ENCODE data around the gene MAEA. TPM values are rescaled to one million over a fixed set of nuclear protein-coding genes. Genes with fewer than 3 reads are reported as not detected.
"Not testable (repeated sequence)": the region's sequence is repeated elsewhere in the genome, so short reads cannot be mapped to it uniquely, and the experiment has no call there.

The MAEA gene
- total RNA-seq, 2 experiments from 2014 or later, result 25.2 to 29.4 TPM

DNA sequence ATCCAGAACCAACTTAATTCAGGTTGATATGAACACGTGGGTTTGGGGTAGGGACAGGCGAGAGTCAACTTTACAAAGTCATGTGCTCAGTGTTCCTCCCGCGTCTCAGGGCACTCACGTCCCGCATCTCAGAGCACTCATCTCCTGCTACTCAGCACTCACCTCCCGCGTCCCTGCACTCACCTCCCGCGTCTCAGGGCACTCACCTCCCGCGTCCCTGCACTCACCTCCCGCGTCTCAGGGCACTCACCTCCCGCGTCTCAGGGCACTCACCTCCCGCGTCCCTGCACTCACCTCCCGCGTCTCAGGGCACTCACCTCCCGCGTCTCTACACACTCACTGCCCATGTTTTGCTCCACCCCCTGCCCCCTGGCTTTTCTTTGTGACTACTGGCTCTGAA, 82.9 kb downstream of the MAEA start:
- DNase-seq; H3K27ac Mint-ChIP-seq; H3K9me3 Mint-ChIP-seq; H3K36me3 Mint-ChIP-seq (ENCODE audit: low read depth); CTCF ChIA-PET; intact Hi-C loops (cut with micrococcal nuclease); H3K4me3 Mint-ChIP-seq; H3K27me3 Mint-ChIP-seq (ENCODE audit: low read depth); H3K4me1 Mint-ChIP-seq (ENCODE audit: low read depth): not testable (repeated sequence)

- no peaks in the 10 kb centered on the region for H3K9me3 Mint-ChIP-seq
- CTCF ChIA-PET, result no interaction called here
- H3K4me3 Mint-ChIP-seq, result no peak overlapping the region
- H3K27me3 Mint-ChIP-seq (ENCODE audit: low read depth), result no peaks in the 10 kb centered on the region
- H3K4me1 Mint-ChIP-seq (ENCODE audit: low read depth), result no peaks in the 10 kb centered on the region
- H3K27ac Mint-ChIP-seq, result no peak overlapping the region
- intact Hi-C loops (cut with micrococcal nuclease), result no loop called here
- H3K36me3 Mint-ChIP-seq (ENCODE audit: low read depth), result peaks cover 6% of the 10 kb centered on the region
- no peak for DNase-seq
Observed at GRCh38 chr4:1373892-1374705, 84.4 kb downstream of the MAEA start.

GRCh38 chr4:1374706-1375045, 85.0 kb downstream of the MAEA start:
- CTCF ChIA-PET, result no interaction called here
- no peak overlapping the region for H3K4me3 Mint-ChIP-seq
- H3K27me3 Mint-ChIP-seq (ENCODE audit: low read depth), result no peaks in the 10 kb centered on the region
- no peaks in the 10 kb centered on the region for H3K9me3 Mint-ChIP-seq
- no peaks in the 10 kb centered on the region for H3K4me1 Mint-ChIP-seq (ENCODE audit: low read depth)
- H3K36me3 Mint-ChIP-seq (ENCODE audit: low read depth), result peaks cover 6% of the 10 kb centered on the region
- intact Hi-C loops (cut with micrococcal nuclease), result no loop called here
- DNase-seq, result no peak
- H3K27ac Mint-ChIP-seq, result no peak overlapping the region

GRCh38 chr4:1375051-1375721, 85.5 kb downstream of the MAEA start:
- Mint-ChIP-seq H3K36me3 (ENCODE audit: low read depth) (peaks cover 6% of the 10 kb centered on the region), H3K4me1 (ENCODE audit: low read depth) (no peaks in the 10 kb centered on the region), H3K9me3 (no peaks in the 10 kb centered on the region), H3K4me3 (no peak overlapping the region), H3K27ac (no peak overlapping the region), H3K27me3 (ENCODE audit: low read depth) (no peaks in the 10 kb centered on the region)
- intact Hi-C loops (cut with micrococcal nuclease), result no loop called here
- CTCF ChIA-PET, result no interaction called here
- DNase-seq, result no peak

- H3K9me3 Mint-ChIP-seq, result no peaks in the 10 kb centered on the region
- no peak overlapping the region for H3K4me3 Mint-ChIP-seq
Observed at GRCh38 chr4:1375761-1376322, 86.2 kb downstream of the MAEA start.

GRCh38 chr4:1376391-1376840, 86.7 kb downstream of the MAEA start:
- Mint-ChIP-seq H3K4me3 (no peak overlapping the region), H3K9me3 (no peaks in the 10 kb centered on the region), H3K27me3 (ENCODE audit: low read depth) (no peaks in the 10 kb centered on the region), H3K4me1 (ENCODE audit: low read depth) (no peaks in the 10 kb centered on the region), H3K27ac (no peak overlapping the region), H3K36me3 (ENCODE audit: low read depth) (peaks cover 5% of the 10 kb centered on the region)
- intact Hi-C loops (cut with micrococcal nuclease), result no loop called here
- CTCF ChIA-PET, result no interaction called here
- DNase-seq, result no peak

More at GRCh38 chr4:1375761-1376322, 86.2 kb downstream of the MAEA start:
- no peaks in the 10 kb centered on the region for H3K4me1 Mint-ChIP-seq (ENCODE audit: low read depth)
- peaks cover 6% of the 10 kb centered on the region for H3K36me3 Mint-ChIP-seq (ENCODE audit: low read depth)
- CTCF ChIA-PET, result no interaction called here
- H3K27ac Mint-ChIP-seq, result no peak overlapping the region
- intact Hi-C loops (cut with micrococcal nuclease), result no loop called here
- no peak for DNase-seq
- no peaks in the 10 kb centered on the region for H3K27me3 Mint-ChIP-seq (ENCODE audit: low read depth)

DNA sequence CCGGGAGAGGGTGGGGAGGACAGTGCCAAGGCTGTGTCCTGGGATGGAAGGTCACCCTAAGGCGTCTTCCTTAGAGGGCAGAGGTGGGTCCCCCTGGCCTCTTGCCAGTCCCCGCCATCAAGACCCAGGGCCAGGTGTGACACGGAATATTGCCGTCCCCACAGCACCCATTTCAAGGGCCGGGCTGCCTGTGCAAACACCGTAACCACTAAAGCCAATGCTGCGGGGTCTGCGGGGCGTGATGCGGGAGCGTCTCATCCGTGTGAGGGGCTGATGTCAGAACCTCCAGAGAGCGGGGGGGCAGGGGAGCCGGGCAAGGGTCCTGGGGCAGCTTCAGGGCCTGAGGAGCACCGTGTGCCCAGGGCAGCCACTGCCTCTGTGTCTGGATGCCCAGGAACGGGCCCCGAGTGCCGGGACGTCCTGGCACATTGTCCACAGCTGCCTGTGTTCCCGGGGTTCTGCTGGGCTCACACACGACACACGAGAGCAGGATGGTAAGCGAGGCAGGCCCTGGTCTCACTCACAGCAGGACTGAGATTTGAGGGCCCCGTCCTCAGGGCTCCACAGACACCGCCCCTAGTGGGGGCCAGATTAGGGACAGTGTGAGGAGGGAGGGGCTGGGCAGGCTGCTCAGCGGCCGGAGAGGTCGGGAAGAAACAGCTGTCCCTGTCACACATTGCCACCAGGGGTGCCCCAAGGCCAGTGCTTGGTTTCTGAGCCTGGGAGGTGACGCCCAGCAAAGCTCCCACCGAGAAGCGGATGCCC, 87.3 kb downstream of the MAEA start:
- intact Hi-C loops (cut with micrococcal nuclease), result no loop called here

GRCh38 chr4:1377606-1378261, 88.0 kb downstream of the MAEA start:
- no peaks in the 10 kb centered on the region for H3K27me3 Mint-ChIP-seq (ENCODE audit: low read depth)
- peaks cover 1% of the 10 kb centered on the region for H3K36me3 Mint-ChIP-seq (ENCODE audit: low read depth)
- intact Hi-C loops (cut with micrococcal nuclease), result no loop called here
- H3K4me1 Mint-ChIP-seq (ENCODE audit: low read depth), result no peaks in the 10 kb centered on the region
- DNase-seq, result no peak
- no peak overlapping the region for H3K27ac Mint-ChIP-seq
- CTCF ChIA-PET, result interaction anchor here (0.5 kb wide), 1 partner anchor 535 kb away, joined by 4 read pairs; no protein-coding TSS in a partner anchor
- H3K9me3 Mint-ChIP-seq, result no peaks in the 10 kb centered on the region
- no peak overlapping the region for H3K4me3 Mint-ChIP-seq

More for the DNA sequence above, 87.3 kb downstream of the MAEA start:
- no peak overlapping the region for H3K27ac Mint-ChIP-seq
- no peak overlapping the region for H3K4me3 Mint-ChIP-seq
- no peaks in the 10 kb centered on the region for H3K4me1 Mint-ChIP-seq (ENCODE audit: low read depth)
- no peak for DNase-seq
- H3K27me3 Mint-ChIP-seq (ENCODE audit: low read depth), result no peaks in the 10 kb centered on the region
- CTCF ChIA-PET, result interaction anchor here (0.5 kb wide), 1 partner anchor 536 kb away, joined by 4 read pairs; no protein-coding TSS in a partner anchor
- no peaks in the 10 kb centered on the region for H3K9me3 Mint-ChIP-seq
- H3K36me3 Mint-ChIP-seq (ENCODE audit: low read depth), result peaks cover 5% of the 10 kb centered on the region

DNA sequence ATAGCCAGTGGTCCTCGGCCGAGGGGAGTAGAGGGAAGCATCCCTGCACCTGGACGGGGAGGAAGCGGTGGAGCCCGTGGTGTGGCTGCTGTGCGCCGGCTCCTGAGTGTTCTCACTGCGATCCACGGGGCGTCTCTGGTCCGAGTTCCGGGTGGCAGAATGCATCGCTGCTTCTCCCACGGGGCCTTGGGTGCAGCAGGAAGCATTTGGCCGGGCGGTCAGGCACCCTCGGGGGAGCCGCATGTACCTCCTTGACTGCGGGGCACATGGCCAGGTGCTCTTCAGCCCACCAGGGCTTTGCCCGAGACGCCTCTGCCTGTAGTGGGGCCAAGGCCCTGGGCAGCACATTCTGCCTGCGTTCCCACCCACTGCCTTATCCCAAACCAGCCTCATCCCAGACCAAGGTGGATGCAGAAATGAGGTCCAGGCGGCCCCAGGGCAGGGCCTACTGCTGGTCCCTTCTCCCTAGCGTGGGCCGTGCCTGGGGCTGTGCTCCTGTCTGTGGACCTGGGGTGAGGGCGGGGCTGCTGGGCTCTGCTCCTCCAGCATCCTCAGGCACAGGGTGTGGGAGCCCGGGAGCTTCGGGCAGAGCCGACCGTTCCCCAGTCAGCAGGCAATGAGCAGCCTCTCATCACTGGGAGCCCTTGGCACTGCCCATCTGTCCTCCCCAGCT, 89.0 kb downstream of the MAEA start:
- intact Hi-C loops (cut with micrococcal nuclease), result no loop called here
- Mint-ChIP-seq H3K27me3 (ENCODE audit: low read depth) (no peaks in the 10 kb centered on the region), H3K4me3 (no peak overlapping the region), H3K4me1 (ENCODE audit: low read depth) (no peaks in the 10 kb centered on the region), H3K9me3 (no peaks in the 10 kb centered on the region), H3K27ac (no peak overlapping the region), H3K36me3 (ENCODE audit: low read depth) (no peaks in the 10 kb centered on the region)
- no peak for DNase-seq
- CTCF ChIA-PET, result no interaction called here

- Mint-ChIP-seq H3K27ac (no peak overlapping the region), H3K4me1 (ENCODE audit: low read depth) (no peaks in the 10 kb centered on the region), H3K36me3 (ENCODE audit: low read depth) (no peaks in the 10 kb centered on the region), H3K27me3 (ENCODE audit: low read depth) (no peaks in the 10 kb centered on the region), H3K4me3 (no peak overlapping the region), H3K9me3 (no peaks in the 10 kb centered on the region)
- no peak for DNase-seq
- CTCF ChIA-PET, result no interaction called here
- intact Hi-C loops (cut with micrococcal nuclease), result no loop called here
Observed at GRCh38 chr4:1379351-1379781, 89.7 kb downstream of the MAEA start.

DNA sequence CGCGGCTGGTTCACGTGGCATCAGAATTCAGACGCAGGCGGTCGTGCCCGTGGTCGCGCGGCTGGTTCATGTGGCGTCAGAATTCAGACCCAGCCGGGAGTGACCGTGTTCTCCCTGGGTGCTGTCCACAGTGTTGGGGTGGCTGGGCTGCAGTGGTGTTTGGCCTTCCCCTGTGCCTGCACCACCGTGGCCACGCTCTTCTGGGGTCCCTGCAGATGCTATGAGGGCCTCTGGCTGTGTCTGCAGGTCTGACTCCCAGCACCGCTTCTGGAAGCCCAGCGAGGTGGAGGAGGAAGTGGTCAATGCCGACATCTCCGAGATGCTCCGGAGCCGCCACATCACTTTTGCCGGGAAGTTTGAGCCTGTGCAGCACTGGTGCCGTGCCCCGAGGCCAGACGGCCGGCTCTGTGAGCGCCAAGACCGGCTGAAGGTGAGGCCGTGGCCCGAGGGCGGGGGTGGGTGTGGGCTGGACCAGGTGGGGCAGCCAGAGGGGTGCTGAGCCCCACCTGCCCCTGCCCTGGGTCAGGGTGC, 90.2 kb downstream of the MAEA start:
- no peak overlapping the region for H3K27ac Mint-ChIP-seq
- CTCF ChIA-PET, result no interaction called here
- intact Hi-C loops (cut with micrococcal nuclease), result no loop called here
- H3K36me3 Mint-ChIP-seq (ENCODE audit: low read depth), result peaks cover 2% of the 10 kb centered on the region
- no peaks in the 10 kb centered on the region for H3K27me3 Mint-ChIP-seq (ENCODE audit: low read depth)
- H3K9me3 Mint-ChIP-seq, result no peaks in the 10 kb centered on the region
- no peaks in the 10 kb centered on the region for H3K4me1 Mint-ChIP-seq (ENCODE audit: low read depth)
- no peak overlapping the region for H3K4me3 Mint-ChIP-seq
- no peak for DNase-seq

Data from activated naive CD4-positive, alpha-beta T cell treated with anti-CD3 and anti-CD28 coated beads for 36 hours (primary cell).